ACHN (cell line): Measurements from ENCODE around the gene KLK10.
"Not testable (repeated sequence)": the region's sequence is repeated elsewhere in the genome, so short reads cannot be mapped to it uniquely, and the experiment has no call there.

Source experiments
- DNase-seq: peaks from one replicate; pipeline ENCODE4 v3.0.0-alpha.2; 2015
- in situ Hi-C: cut with HindIII; loops from 2 replicates; pipeline ENCODE4 v1.10.0; 2017; ENCODE audit warnings: low sequenced_read_pairs, low pct_ligation_motif_present, low pct_unique_long_range_greater_than_20kb

Gene KLK10

GRCh38 chr19:50978772-50979390, 40.6 kb downstream of the KLK10 start:
- no peak for DNase-seq
- in situ Hi-C loops = no loop called here

- in situ Hi-C loops = no loop called here
- DNase-seq = no peak
Measured at GRCh38 chr19:50977626-50978025, 41.9 kb downstream of the KLK10 start.

GRCh38 chr19:50975766-50976165, 43.7 kb downstream of the KLK10 start:
- no peak for DNase-seq
- in situ Hi-C loops = no loop called here

- in situ Hi-C loops = no loop called here
- DNase-seq = no peak
Measured at GRCh38 chr19:50974702-50975556, 44.6 kb downstream of the KLK10 start.

- DNase-seq = no peak
- in situ Hi-C loops = no loop called here
Measured at GRCh38 chr19:50972795-50973376, 46.6 kb downstream of the KLK10 start.

- in situ Hi-C loops, DNase-seq: not testable (repeated sequence)
Measured at GRCh38 chr19:50969810-50970209, 49.7 kb downstream of the KLK10 start.

- no peak for DNase-seq
- in situ Hi-C loops = no loop called here
Measured at GRCh38 chr19:50969413-50969760, 50.1 kb downstream of the KLK10 start, which contains the start of gene KLK6. Gene KLK6 (minus strand): TSS chr19:50969591. CDS start chr19:50968104, 1,487 bp downstream.

GRCh38 chr19:50968716-50969412, 50.6 kb downstream of the KLK10 start:
- no peak for DNase-seq
- in situ Hi-C loops = no loop called here

GRCh38 chr19:50967929-50968715, 51.4 kb downstream of the KLK10 start:
- in situ Hi-C loops = no loop called here
- DNase-seq = no peak

GRCh38 chr19:50964266-50964665, 55.2 kb downstream of the KLK10 start:
- no peak for DNase-seq
- in situ Hi-C loops = no loop called here

GRCh38 chr19:50963381-50963780, 56.1 kb downstream of the KLK10 start:
- in situ Hi-C loops = no loop called here
- no peak for DNase-seq
